A549 (cell line): Measurements from ENCODE around the gene NSD2.
A peak's percentile ranks its signal among the peaks of the same experiment; 100 is the strongest.

Experiments
- ATOH8 ChIP-seq: fragments of 250-450 bp; sonication (Bioruptor Pico); IDR thresholded peaks from 2 replicates; pipeline ENCODE4 v1.5.0; 2020; ENCODE audit warnings: low read depth, mild to moderate bottlenecking, moderate library complexity
- BHLHE40 ChIP-seq: IDR thresholded peaks from 2 replicates; pipeline ENCODE4 v1.6.1; 2012; ENCODE audit warnings: low read depth, low read length, inconsistent platforms
- CEBPB ChIP-seq, 2 experiments: fragments of >200 bp in 1 of 2; sonication (Bioruptor Twin) in 1 of 2; formaldehyde crosslinking in 1 of 2; IDR thresholded peaks; 2 replicates each; pipeline ENCODE4 v1.6.1; 2012 to 2016
- CTCF ChIP-seq: fragments of >200 bp; sonication (Bioruptor Twin); formaldehyde crosslinking; IDR thresholded peaks from 3 replicates; pipeline ENCODE4 v1.5.1; 2016
- MAX ChIP-seq: IDR thresholded peaks from 2 replicates; pipeline ENCODE4 v1.6.1; 2012
- POLR2A ChIP-seq: IDR thresholded peaks from 2 replicates; pipeline ENCODE4 v1.6.1; 2012; ENCODE audit warnings: mild to moderate bottlenecking, low read length
- REST ChIP-seq: fragments of 200-600 bp; sonication (generic); IDR thresholded peaks from 2 replicates; pipeline ENCODE4 v1.6.1; 2016; ENCODE audit warnings: antibody characterized with exemption, mild to moderate bottlenecking, moderate library complexity

GRCh38 chr4:1870328-1870577, 940 bp upstream of the NSD2 start:
- TF ChIP-seq MAX (no peak), CEBPB (IDR thresholded peaks at IDR 0.05) (no peak), POLR2A (0 out of 2 replicates have a peak, but pooled peaks have one; percentile 2), BHLHE40 (no peak), CTCF (no peak), ATOH8 (CRISPR knock-in tag) (no peak), REST (no peak)
